Nephron progenitor cell (in vitro differentiated cells): ENCODE data around the gene POGLUT3.

Experiments
- DNase-seq: peaks from one replicate; pipeline ENCODE4 v3.0.0; 2021
- H3K27ac Mint-ChIP-seq: 2 replicates; pipeline ENCODE4 v1.8.0; 2021; ENCODE audit warnings: mild to moderate bottlenecking, moderate library complexity, mixed read lengths
- H3K27me3 Mint-ChIP-seq: 2 replicates; pipeline ENCODE4 v1.8.0; 2021; ENCODE audit warnings: mild to moderate bottlenecking, low read depth, mixed read lengths; ENCODE audit not compliant: poor library complexity
- H3K36me3 Mint-ChIP-seq: 2 replicates; pipeline ENCODE4 v1.8.0; 2021; ENCODE audit warnings: low read depth, mixed read lengths
- H3K4me1 Mint-ChIP-seq: 2 replicates; pipeline ENCODE4 v1.8.0; 2021; ENCODE audit warnings: mixed read lengths
- H3K4me3 Mint-ChIP-seq: 2 replicates; pipeline ENCODE4 v1.8.0; 2021; ENCODE audit warnings: mild to moderate bottlenecking, moderate library complexity, mixed read lengths
- H3K9me3 Mint-ChIP-seq: 2 replicates; pipeline ENCODE4 v1.8.0; 2021; ENCODE audit warnings: mild to moderate bottlenecking, moderate library complexity, mixed read lengths
- CTCF ChIP-seq: fragments of 200-600 bp; sonication (generic); IDR thresholded peaks from 2 replicates; pipeline ENCODE4 v1.5.0; 2021; ENCODE audit warnings: antibody characterized with exemption

Gene POGLUT3

GRCh38 chr11:108498816-108499408 lies 728 bp upstream of the POGLUT3 start:
- Mint-ChIP-seq H3K4me3 (peak overlapping the region; percentile 86), H3K4me1 (peaks cover 52% of the 10 kb centered on the region), H3K27me3 (peaks cover 2% of the 10 kb centered on the region), H3K27ac (peak overlapping the region; percentile 51), H3K9me3 (no peaks in the 10 kb centered on the region), H3K36me3 (peaks cover 12% of the 10 kb centered on the region)
- peak; percentile 18 for DNase-seq
- TF ChIP-seq CTCF: no peak

- peak; percentile 68 for DNase-seq
- peaks cover 14% of the 10 kb centered on the region for H3K36me3 Mint-ChIP-seq
- peaks cover 52% of the 10 kb centered on the region for H3K4me1 Mint-ChIP-seq
- H3K27ac Mint-ChIP-seq: peak overlapping the region; percentile 99
- peaks cover 2% of the 10 kb centered on the region for H3K27me3 Mint-ChIP-seq
- no peaks in the 10 kb centered on the region for H3K9me3 Mint-ChIP-seq
- peak overlapping the region; percentile 95 for H3K4me3 Mint-ChIP-seq
- TF ChIP-seq CTCF: no peak
These were observed 703 bp downstream of the POGLUT3 start for GRCh38 chr11:108497317-108498045.

GRCh38 chr11:108496643-108497256 lies 1.4 kb downstream of the POGLUT3 start:
- Mint-ChIP-seq H3K4me1 (peaks cover 52% of the 10 kb centered on the region), H3K27me3 (peaks cover 2% of the 10 kb centered on the region), H3K27ac (peak overlapping the region; percentile 99), H3K36me3 (peaks cover 18% of the 10 kb centered on the region), H3K4me3 (peak overlapping the region; percentile 95), H3K9me3 (no peaks in the 10 kb centered on the region)
- no peak for TF ChIP-seq CTCF
- no peak for DNase-seq

- H3K9me3 Mint-ChIP-seq: no peaks in the 10 kb centered on the region
- H3K36me3 Mint-ChIP-seq: peaks cover 20% of the 10 kb centered on the region
- H3K27ac Mint-ChIP-seq: no peak overlapping the region
- H3K27me3 Mint-ChIP-seq: no peaks in the 10 kb centered on the region
- no peak for DNase-seq
- H3K4me3 Mint-ChIP-seq: no peak overlapping the region
- peaks cover 39% of the 10 kb centered on the region for H3K4me1 Mint-ChIP-seq
- no peak for TF ChIP-seq CTCF
These were observed 2.9 kb downstream of the POGLUT3 start for GRCh38 chr11:108495326-108495725.

- no peak overlapping the region for H3K4me3 Mint-ChIP-seq
- no peak for DNase-seq
These were observed 4.0 kb downstream of the POGLUT3 start for GRCh38 chr11:108494182-108494581.

More at GRCh38 chr11:108494182-108494581, 4.0 kb downstream of the POGLUT3 start:
- no peaks in the 10 kb centered on the region for H3K27me3 Mint-ChIP-seq
- H3K27ac Mint-ChIP-seq: peak overlapping the region; percentile 49
- peaks cover 28% of the 10 kb centered on the region for H3K4me1 Mint-ChIP-seq
- H3K9me3 Mint-ChIP-seq: no peaks in the 10 kb centered on the region
- no peak for TF ChIP-seq CTCF
- peaks cover 24% of the 10 kb centered on the region for H3K36me3 Mint-ChIP-seq
